GM19455 (cell line): Measurements from ENCODE around the gene NPTN.
"Not testable (repeated sequence)": the region's sequence is repeated elsewhere in the genome, so short reads cannot be mapped to it uniquely, and the experiment has no call there.

Experiments
- ATAC-seq: cut with Tn5 transposase; IDR thresholded peaks from one replicate; pipeline ENCODE4 v1.9.1; 2021; ENCODE audit not compliant: unreplicated experiment

Gene NPTN

DNA sequence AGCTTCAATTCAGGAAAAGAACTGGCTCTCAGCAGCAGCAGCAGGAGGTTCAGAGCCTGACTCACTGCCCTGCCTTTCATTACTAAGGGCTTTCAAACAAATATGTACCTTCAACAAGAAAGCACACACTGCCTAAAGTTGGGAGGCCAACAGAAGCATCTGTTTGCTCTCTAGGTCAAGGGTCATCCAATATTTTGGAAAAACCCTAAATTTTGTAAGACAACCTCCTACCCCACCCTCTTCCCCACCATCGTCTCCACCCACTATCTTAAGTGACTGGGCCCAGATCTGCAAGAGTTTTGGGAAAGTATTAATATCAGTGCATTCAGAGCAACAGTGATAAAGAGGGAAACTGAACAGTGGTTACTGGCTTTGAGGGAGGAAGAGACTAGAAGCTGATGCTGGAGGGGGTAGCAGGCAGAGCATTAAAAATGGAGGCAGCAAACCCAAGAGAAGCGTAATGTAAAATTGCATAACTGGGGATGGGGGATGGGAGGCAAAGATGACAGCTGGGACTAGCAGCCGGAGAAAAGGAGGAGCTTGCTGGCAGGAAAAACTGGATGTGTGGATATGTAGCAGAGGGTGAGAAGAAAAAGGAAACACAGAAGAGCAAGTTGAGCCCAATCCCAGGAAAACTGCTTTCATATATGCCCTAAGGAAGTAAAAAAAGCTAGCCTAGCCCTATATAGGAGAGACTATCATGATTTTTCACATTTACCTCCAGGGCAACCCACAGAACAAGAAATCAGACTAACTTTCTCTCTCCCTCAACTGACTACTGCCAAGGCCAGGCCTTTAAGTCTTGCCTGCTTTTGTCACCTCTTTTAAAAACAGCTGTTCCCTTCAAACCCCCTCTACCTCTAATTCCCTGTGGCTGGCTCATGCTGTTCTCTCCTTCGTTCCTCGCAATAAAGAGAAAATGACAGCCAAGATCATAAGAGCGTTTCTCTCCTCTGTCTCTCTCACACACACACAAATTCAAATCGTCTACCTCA, 31.4 kb downstream of the NPTN start:
- ATAC-seq, result no peak

DNA sequence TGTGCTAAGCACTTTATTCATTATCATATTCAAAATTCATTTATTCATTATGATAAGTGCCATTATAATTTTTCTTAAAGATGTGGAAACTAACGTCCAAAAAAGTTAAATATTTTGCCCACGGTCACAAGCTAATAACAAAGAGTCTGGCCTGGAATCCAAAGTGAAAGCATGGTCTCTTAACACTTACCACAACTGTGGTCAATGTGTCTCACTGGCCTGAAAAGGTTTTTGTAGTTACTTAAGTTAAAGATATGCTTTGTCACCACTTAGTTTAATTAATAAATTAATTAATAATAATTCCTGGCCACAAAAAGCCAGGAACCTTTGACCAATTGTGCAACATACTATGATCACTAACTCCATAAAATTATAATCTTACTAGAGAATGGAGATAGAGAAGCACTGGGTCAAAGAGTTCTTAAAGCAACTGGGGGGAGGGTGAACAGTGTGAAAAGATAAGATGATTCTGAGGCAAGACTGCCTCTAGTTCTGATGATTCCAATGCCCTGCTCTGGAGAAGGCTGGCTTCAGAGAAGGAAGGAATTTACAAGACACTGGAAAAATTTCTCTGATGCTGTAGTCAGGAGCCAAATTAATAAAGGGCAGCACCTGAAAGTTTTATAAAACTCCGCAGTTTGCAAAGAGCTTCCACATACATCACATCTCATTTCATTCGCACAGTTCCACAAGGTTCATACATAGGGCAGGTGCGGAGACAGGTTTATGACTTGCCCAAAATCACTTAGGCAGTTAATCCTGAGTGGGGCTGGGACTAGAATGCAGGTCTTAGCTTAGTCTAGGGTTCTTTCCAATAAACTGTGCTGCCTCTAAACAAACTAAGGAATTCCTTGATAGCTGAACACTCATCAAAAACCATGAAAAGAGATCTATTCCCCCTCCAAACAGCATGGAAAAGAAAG, 32.5 kb downstream of the NPTN start:
- ATAC-seq, result no peak

DNA sequence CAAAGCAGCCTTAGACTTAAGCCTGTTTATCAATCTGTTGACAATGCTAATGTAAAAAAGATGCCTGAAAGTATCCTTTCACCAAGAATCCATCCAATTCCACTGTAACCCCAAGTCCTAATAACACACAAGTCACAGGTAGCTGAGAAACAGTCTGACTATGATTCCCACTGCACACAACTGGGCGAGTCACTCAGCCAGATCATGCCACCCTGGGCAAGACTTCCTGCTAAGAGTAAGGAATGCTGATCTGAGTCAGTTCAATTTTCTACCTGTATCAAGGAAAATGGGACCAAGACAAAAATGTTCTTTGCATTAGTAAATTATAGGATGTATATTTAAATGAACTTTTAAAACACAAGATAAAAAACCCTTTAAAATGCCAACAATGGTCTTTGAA, 33.3 kb downstream of the NPTN start:
- no peak for ATAC-seq

DNA sequence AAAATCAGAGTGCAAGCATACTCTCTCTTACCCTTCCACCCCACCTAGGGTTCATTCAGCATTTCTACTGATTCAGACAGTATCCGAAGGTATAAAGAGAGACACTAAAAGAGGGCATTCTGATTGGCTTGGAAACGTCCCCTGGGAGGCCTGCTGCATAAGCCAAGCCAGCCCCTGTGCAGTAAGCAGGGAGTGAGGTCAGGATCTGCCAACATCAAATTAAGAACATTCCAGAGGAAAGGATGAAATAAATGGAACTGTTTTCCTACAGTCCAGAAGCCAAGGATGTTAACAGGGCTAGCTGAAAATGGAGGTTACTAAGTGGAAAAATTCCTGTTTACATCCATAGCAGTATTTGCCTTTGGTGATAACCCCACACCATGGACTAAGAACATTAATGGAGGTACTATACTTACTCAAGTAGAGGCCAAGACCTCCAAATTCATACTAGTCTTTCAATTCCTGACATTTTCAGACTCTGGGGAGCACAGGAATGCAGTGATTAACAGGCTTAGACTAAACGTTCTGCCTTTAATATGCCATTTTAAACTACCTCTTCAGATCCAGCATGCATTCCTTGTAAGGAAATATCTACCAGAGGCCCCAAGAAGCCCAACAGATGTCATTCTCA, 34.5 kb downstream of the NPTN start:
- ATAC-seq, result no peak

GRCh38 chr15:73597036-73597638, 36.1 kb downstream of the NPTN start:
- no peak for ATAC-seq

- no peak for ATAC-seq
These were observed 37.0 kb downstream of the NPTN start for GRCh38 chr15:73596174-73596573.

GRCh38 chr15:73594109-73594508, 39.1 kb downstream of the NPTN start:
- no peak for ATAC-seq

- no peak for ATAC-seq
These were observed 39.7 kb downstream of the NPTN start for GRCh38 chr15:73593304-73594074.

DNA sequence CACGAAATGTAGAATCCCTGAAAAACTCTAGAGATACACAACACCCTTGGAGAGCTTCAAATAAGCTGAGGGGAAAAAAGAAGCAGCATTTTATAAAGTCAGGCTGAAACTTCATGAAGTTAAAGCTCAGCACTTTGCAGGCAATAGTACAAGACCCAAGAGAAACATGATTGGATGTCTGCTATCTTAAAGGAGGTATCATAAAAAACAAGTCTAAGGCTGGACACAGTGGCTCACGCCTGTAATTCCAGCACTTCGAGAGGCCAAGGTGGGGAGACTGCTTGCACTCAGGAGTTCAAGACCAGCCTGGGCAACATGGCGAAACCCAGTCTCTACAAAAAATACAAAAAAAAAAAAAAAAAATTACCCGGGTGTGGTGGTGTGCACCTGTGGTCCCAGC, 42.9 kb downstream of the NPTN start:
- ATAC-seq, result no peak

GRCh38 chr15:73589766-73590165, 43.4 kb downstream of the NPTN start:
- no peak for ATAC-seq

DNA sequence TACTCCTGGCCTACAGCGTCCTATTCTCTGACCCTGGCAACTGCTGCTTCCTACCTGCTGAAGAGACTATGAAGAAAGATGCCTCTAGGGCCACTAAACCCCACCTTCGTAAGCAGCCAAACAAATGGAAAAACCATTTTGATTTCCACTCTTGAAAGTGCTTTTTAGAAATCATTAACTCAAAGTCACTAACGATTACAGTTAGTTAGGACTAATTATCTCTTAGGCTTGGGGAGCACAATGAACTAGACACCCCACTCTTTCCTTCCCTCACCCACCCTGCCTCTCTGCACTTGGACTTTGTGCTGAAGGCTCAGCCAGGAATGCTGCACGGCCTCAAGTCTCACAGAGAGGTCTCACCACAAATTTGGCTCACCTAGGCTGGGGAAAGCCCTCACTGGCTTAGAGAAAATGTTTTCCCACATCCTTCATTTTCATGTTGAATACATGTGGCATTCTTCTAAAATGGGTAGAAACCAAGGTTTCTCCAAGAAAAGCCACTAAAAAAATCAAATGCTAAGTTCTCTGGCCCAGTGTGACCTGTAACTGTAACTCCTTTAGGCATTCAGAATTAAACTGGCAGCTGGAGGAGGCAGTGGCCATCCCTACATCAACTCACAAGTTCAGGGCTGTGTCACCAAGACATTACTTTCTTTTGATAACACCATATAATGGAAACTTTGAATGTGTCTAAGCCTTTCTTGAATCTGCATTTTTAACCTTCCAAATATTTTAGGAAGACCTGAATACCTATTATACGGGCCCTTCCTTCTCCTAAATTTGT, 47.1 kb downstream of the NPTN start:
- no peak for ATAC-seq

DNA sequence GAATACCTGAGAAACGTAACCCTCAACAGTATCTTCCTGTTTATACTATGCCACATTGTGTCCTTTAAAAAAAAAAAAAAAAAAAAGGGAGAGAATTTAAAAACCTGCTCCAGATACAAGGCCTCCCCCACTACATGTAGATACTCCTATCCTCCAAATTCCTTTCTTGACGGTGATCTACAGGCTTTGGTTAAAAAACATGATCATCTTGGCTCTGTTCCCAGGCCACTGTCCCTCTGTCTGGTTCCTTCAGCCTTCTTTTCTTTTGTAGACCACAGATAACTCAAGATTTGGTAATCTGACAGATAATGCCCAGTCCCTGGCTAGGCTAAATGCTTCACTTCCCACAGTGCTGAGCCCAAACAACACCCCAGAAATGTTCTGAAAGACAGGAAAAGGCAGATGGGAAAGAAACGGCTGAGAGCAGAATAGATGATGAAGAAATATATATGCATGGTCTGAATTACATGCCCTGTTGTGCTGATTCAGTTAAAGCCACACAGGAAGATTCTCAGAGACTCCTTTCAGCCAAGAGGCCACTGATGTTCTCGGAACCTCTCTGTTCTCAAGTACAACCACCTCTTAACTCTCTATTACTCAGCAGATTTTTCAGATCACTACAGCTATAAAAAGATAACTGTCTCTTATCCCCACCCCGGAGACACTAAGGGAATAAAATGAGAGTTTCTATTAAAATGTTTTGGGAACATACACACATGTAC, 48.3 kb downstream of the NPTN start:
- no peak for ATAC-seq

GRCh38 chr15:73583544-73583943, 49.6 kb downstream of the NPTN start:
- no peak for ATAC-seq

DNA sequence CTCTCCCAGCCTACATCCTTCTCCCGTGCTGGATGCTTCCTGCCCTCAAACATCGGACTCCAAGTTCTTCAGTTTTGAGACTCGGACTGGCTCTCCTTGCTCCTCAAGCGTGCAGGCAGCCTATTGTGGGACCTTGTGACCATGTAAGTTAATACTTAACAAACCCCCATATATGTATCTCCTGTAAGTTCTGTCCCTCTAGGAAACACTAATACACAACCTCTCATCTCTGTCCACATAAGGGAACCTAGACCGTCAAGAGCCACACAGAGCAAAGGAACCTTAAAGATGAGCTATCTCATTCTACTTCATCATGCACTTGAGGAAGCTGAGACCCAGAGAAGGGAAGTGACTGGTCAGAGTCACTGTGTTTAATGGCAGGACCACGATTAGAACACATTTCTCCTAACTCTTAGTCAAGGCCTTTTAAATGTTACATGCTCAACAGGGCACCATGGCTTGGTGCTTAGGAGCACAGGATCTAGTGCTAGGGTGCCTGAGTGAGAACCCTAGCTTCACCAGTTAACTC, 50.3 kb downstream of the NPTN start:
- ATAC-seq, result no peak

- ATAC-seq, result no peak
These were observed 55.2 kb downstream of the NPTN start for GRCh38 chr15:73578026-73578425.

GRCh38 chr15:73577593-73577992, 55.6 kb downstream of the NPTN start:
- not testable (repeated sequence) for ATAC-seq

- no peak for ATAC-seq
These were observed 57.4 kb downstream of the NPTN start for GRCh38 chr15:73575636-73576247.

DNA sequence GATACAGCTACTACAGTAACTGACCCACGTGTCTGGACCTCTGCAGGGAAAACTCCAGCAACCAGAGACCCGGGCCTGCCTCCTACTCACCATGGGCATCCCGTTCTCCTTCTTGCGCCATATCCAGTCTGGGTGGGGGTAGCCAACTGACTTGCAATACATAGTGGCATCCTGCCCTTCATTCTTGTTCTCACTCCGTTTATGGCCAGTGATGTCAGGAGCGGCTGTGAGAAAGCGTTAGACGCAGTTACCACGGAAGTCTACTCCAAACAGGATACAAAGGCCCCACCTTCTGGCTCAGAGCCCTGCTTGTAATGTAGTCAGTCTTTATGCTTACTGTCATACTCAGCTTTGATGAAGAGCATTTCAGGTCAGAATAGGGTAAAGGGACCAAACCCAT, 59.6 kb downstream of the NPTN start:
- no peak for ATAC-seq
